ELF-1 (cell line): Measurements from ENCODE around the gene ACTN1.

ENCODE experiments used
- DNase-seq: peaks from one replicate; pipeline ENCODE4 v3.0.0-alpha.2; 2016; ENCODE audit warnings: low read depth, low spot score

The ACTN1 gene

DNA sequence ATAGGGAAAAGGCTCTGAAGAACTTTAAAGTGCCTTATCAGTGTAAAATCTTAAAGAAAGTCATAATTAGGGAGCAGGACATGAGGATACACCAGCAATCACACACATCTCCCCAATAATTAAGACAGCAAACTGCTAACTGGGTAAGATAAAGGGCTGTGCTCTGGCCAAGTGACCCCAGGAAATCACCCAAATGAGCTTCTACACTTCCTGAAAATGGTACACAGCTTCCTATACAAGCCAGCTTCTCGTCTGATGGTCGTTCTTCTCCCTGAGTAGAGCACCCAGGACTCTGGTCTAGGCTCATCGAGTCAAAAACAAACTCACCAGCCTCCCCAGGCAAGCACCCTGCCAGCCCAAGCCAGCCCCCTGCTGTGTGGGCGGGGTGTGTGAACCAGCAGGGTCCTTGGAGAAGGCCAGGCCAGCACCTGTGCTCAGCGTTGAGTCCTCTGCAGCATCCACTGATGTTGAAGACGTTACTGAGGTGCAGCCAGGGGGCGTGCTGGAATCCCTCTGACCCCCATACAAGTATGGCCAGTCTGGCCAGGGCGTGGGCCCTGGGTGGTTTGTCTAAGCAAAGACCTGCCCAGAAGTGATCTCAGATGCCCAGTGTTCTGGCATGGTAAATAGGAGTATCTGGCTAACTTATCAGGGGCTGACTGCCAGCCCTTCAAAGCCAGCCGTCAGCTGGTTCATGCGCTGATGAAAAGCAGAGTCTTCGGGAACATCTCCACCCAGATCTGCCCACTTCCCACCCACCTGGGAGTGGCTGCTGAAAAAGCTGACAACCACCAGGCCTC lies 41.4 kb downstream of the ACTN1 start:
- DNase-seq, result no peak

DNA sequence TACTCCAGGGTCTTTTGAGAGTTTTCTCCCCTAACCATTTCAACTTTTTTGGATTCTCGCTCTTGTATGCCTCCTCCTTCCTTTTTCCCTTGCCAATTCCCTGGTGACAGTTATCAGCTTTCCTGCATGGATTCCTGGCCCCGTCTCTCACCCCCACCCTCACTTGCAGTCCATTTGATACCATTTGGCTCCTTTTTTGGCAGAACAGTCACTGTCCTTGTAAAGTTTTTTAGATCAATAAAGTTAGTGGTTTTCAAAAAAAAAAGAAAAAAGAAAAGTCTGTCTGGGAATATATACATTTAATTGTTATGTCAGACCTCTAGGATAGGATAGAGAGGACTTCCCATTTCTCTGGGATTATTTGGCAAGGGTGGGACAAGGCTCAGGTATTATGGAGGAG lies 42.1 kb downstream of the ACTN1 start:
- no peak for DNase-seq

DNA sequence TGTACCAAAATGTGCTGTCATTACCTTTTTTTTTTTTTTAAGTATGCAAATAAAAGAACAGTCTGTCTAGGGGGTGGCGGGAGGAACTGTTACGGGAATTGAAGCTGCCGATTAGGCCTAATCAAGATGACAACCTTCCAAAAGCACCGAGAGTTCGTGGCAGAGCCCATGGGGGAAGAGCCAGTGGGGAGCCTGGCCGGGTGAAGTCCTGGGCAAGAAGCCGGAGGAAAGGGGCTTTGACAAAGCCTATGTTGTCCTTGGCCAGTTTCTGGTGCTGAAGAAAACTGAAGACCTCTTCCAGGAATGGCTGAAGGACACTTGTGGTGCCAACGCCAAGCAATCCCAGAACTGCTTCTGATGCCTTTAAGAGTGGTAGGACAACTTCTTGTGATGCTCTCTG lies 42.6 kb downstream of the ACTN1 start:
- DNase-seq, result no peak

DNA sequence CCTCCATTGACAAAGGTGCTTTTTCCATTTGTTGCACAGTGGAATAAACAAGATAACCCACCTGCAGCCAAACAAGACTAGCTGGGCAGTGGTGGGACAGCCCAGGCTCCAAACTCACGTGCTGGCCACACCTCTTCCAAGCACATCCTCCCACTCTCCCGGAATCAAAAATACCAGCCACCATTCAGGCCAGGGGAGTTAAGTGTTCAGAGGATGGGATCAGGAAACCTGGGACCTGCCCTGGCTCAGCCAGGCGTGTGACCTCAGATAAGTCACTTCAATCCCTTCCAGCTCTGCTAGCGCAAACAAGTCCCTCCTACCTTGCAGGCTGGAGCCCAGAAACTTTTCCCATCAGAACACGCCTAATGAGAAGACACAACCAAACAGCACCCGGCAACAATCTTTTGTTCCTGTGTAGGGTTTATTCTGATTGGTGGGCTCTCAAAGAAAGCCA lies 43.3 kb downstream of the ACTN1 start:
- DNase-seq, result no peak

DNA sequence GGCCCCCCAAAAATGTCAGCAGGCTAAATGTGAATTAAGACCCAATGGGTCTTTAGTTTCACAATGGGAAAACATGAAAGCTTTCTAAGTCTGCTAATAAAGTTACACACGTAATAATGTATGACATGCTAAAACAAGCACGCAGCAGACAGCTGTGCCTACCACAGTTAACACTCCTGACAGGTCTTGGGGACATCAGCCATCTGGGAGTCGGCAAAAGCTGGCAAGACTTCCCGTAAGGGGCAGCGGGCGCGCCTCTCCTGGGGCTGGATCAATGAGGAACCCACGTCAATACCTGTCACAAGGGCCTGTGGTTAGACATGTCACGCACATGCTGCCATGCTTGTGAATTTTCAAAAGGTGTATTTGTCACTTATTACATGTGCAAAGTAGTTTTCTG lies 45.0 kb downstream of the ACTN1 start:
- DNase-seq, result no peak

DNA sequence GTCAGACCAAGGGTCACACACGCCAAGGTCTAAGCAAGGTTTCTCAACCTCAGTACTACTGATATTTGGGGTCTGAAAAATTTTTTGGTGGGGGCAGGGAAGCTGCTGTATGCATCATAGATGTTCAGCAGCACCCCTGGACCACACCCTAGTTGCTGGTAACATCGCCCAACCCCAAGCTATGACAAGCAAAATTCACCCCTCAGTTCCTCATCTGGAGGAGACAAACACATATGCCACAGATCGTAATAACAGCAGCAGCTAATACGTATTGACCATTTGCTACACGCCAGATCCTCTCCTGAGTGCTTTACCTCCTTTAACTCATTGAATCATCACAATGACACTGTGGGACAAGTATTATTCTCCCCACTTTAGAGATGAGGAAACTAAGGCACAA lies 46.4 kb downstream of the ACTN1 start:
- no peak for DNase-seq

DNA sequence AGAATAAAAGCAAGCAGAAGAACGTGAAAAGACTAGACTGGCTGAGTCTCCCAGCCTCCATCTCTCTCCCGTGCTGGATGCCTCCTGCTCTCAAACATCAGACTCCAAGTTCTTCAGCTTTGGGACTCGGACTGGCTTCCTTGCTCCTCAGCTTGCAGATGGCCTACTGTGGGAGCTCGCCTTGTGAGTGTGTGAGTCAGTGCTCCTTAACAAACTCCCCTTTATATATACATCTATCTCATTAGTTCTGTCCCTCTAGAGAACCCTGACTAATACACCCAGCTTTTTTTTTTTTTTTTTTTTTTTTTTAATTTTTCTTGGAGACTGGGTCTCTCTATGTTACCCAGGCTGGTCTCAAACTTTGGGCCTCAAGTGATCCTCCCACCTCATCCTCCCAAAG lies 46.9 kb downstream of the ACTN1 start:
- no peak for DNase-seq

DNA sequence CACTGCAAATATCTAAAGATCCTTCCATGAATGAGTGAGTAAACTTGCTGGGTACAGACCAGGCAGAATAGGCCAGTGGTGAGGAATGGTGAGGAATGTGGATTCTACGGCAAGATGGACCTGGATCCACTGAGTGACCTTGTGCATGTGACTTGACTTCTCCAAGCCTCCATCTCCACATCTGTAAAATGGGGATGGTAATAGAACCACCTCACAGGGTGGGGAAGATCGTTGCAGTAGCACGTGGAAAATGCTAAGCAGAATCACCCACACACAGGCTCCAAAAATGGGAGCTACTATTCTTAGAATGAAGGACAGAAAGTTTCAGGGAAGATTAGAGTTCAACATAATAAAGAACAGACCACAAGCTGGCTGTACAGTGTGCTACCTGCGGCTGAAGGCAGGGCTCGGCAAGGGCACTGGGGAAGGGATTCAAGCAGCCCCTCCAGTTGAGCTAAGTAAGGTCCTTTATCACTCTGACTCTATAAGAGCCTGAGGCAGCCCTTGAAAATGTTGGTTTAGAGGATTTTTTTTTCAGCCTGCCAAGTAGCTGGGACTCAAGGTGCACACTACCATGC lies 47.5 kb downstream of the ACTN1 start:
- no peak for DNase-seq

DNA sequence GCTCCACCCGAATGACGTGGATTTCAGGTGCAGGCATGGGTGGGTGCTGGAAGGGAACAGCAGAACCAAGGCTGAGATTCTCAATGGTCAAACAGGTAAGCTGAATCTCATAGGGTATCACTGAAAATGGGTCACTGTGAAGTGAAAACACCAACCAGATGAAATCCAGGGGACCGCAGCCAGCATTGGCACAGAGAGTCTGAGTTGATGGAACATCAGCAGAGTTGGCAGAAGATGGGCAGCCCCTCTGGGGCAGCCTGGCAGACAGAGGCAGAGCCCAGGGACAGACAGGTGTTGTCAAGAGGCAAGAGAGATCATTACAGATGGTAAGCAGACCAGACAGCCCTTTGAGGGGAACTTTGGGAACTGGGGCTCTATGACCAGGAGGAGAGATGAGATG lies 48.0 kb downstream of the ACTN1 start:
- no peak for DNase-seq

DNA sequence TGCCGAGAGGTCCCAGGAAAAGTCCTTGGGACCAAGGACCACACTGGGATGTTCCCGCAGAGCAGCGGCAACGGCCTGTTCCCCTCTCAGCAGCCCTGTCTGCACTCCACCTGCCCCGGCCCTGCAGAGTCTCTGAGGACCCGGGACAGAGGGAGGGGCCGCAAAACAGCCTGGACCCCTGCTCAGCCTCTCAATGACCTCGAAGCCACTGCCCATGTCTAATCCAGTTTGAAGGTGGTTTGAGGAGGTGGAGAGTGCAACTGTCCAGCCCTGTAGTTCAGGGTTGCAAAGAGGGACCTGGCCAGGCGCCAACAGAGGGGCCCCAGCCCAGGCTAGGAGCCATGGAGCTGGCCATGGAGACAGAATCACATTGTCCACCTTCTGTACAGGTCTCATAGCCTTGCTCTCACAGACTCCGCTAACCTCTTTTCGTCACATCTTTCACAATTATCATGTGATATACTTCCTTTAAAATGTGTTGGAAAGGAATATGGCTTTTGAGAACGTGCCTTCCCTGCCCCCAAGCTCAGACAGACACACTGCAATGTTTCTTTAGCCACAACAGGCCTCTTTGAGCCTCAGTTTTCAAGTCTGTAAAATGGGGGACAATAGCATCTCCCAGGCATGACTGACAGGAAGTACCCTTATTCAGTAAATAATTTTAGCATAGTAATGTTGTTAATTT lies 49.3 kb downstream of the ACTN1 start:
- DNase-seq, result no peak

DNA sequence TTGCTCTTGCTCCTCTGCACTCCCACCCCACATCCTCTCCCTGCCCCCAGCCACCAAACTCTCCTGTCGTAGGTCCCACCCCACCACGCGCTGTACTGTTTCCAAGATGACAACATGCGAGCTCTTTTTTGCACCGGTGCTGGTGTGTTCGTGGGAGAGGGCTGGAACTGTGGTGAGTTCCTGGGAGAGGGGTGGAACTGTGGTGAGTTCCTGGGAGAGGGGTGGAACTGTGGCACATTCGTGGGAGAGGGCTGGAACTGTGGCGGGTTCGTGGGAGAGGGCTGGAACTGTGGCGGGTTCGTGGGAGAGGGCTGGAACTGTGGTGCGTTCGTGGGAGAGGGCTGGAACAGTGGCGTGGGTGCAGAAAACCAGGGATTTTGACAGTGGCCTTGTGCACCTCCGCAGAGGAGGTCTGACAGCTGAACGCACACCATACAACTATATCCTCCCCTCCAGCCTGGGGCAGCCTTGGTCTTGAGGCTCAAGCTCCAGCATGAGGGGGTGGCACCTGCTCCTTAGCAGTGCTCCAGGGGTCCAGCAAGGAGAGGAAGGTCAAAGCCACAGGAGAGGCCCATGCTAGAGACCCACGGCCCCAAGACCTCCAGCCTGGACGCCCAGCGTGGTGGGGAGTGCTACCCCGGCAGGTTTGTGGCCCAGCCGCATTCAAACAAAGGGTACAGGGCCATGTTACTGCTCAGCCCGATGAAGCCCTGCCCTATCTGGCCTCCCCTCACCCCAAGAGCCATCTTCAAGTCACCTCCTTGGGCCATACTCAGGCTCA lies 50.1 kb downstream of the ACTN1 start:
- no peak for DNase-seq

DNA sequence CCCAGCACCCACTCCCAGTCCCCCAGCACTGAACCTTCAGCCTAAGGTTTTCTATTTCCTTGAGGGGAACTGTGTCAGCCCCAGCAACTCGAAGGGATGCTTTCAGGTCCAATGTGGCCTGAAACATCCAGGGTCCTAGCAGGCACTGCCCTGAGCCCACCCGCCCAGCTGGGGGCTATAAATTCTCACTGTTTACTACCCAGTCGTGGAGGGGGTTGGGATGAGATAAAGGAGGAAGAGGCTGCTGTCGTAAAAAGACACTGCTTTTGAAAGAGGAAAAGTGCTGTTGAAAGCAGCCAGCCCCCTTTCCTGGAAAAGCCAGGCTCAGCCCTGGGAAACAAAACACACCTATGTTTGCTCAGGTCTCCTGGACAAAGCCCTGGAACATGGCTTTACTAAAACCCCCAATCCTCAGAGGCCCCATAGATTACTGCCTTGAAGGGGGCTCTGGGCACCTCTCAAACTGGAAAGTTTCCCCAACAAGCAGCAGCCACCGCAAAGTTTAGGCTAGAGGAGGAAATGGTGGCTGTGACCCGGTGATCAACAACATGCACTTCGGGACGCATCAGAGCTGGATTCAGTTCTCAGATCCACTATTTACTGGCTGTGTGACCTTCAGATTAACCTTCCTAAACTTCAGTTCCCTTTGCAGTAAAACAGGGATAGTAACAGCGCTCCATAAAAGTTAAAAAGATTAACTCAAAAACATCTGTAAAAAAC lies 51.0 kb downstream of the ACTN1 start:
- DNase-seq, result no peak

DNA sequence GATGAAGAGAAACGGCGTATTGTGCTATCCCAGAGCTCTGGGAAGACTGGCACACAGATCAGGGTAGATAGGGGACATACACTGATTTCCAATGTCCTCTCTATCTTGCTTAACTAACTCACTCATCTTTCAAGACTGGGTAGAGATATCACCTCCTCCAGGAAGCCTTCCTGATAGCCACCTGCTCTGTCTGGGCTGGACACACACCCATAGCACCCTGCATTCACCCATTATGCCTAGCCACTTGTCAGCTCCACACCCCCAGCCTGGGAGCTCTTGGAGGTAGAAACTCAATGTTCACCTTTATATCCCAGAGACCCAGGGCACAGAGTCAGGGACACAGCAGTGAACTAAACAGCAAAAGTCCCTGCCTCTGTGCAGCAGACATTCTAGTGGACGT lies 52.0 kb downstream of the ACTN1 start:
- DNase-seq, result no peak

DNA sequence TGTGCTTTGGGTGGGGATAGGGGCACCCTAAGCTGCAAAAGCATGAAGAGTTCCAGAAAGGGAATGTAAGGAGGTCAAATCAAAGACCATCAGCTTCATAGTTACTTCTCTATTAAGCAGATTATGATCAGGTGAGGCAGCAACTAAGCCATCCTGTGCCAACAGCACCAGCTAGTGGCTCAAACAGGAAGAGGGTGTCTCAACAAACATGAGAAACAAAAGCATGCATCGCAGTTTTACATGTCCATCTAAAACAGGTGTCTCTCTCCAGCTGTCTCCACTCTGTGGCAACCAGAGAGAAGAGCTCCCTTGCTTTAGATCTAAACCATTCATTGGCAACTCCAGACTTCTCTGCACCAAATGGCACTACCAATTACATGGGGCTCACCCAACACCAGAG lies 52.9 kb downstream of the ACTN1 start:
- DNase-seq, result no peak

DNA sequence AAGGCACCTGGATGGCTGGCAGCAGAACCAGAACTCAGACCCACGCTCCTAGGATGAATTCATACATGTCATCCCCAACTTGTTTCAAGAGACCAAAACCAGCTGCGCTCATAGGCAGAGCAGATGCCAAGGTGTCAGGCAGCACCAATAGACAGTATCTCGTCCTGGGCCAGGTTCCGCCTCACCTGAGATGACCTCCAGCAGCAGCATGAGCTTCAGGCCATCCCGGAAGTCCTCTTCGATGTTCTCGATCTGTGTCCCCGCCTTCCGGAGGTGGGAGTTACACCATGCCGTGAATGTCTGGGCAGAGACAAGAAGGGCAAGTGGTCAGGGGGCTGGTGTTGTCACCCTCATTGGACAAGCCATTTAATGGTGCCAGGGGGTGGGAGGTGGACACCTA lies 53.7 kb downstream of the ACTN1 start:
- no peak for DNase-seq

DNA sequence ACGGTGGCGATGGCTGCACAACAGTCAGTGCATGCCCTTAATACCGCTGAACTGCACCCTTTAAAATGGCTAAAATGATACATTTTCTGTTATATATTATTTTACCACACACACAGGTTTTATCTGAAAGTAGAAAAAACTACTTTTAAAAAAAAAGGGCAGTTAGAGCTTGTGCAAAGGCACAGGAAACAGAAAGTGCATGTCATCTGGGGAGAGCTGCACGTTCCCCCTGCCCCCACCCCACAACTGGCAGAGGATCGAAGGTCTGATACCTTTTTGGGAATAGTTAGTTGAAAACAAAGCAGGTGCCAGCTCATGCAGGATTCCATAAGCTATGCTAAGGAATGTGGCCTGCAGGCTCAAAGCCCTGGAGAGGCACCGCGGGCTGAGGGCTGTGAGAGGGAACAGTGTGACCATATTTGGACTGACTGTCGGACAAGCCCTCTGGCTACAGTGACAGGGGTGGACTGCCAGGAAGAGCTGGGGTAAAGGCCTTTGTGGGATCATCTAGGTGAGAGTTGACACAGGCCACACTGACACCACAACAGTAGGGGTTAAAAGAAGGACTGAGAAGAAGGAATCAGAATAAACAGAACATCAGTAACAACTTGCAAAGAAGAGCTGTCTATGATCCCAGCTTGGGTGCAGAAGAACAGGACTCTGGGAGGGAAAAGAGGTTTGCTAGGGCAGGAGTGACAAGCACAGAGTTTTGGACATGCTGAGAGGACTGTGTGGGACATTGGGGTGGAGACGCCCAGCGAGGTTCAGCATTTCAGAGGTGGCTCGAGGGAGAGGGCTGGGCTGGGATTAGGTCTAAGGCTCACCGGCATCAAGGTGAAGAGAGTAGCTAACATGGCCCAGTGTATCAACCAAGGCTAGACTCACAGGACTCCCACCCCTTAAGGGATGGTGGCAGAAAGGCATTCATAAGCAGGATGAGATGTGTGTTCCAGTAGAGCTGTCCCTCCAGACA lies 54.6 kb downstream of the ACTN1 start:
- peak; percentile 93 for DNase-seq

DNA sequence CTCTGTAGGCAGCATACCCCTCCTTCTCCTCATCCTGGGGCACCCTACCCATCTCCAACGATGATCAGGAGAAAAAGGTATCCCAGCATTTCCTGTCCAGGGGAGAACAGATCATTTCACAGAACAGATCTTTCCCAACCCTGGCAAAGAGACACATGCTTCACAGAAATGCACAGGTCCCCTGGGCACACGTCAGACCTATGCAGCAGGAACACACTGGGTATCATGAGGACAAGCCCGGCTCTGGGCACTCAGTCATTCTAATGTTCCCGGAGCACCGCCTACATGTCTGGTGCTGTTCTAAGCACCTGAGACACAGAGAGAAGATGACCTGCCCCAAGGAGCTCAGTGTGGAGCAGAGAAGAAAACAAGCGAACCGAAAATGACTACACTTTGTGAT lies 56.2 kb downstream of the ACTN1 start:
- DNase-seq, result no peak

DNA sequence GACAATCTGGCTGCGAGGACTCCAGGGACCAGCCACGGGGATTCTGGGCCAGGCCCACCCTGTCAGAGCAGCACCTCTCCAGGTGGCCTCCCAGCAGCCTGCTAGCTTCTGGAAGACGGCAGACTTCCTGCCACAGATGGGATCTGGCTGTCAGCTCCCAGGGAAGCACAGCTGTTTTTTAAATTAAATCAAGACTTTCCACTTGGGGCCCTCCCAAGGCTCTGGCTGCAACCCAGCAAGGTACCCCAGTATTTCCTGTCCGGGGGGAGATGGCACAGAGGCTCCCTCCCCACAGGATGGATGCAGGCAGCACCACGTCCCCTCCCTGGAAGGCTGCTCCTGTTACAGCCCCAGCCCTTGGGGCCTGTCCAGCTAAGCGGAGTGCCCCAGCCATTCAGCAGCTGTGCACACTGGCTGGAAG lies 56.9 kb downstream of the ACTN1 start:
- DNase-seq, result no peak

DNA sequence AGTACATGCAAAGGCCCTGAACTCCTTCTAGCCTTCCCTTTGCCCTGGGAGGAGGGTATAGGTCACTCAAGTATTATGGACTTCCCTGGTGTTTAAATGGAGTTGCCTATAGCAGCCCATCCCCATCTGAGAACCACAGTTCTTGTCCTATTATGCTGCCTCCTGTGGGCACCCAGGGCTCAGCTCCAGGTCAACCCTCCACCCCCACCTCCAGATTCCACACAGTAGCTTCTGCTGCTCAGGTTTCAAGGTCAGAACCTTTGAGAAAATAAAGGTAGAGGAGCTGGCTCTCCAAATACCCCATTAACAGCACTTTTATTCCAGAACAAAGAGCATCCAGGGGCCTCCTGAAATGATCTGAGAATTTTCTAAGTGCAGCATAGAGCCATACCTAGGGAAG lies 57.4 kb downstream of the ACTN1 start:
- DNase-seq, result no peak

DNA sequence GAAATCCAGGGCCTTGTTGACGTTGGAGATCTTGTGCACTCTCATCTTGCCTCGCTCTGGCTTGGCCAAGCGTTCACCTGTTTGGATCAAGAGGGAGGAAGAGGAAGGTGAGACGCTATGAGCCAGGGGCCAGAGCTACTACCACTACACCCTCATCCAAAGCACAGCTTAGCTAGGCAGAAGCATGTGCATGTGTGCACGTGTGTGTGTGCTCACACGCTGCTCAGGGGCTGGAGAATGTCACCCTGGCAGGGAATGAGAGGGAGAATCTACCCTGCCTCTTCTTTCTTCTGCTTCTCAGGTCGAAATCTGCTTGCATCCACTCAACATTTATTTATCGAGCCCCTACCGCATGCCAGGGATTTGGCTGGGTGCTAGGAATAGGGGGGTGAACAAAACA lies 58.1 kb downstream of the ACTN1 start:
- DNase-seq, result no peak
